ENCODE measurements around the gene LHPP.

Gene LHPP

DNA sequence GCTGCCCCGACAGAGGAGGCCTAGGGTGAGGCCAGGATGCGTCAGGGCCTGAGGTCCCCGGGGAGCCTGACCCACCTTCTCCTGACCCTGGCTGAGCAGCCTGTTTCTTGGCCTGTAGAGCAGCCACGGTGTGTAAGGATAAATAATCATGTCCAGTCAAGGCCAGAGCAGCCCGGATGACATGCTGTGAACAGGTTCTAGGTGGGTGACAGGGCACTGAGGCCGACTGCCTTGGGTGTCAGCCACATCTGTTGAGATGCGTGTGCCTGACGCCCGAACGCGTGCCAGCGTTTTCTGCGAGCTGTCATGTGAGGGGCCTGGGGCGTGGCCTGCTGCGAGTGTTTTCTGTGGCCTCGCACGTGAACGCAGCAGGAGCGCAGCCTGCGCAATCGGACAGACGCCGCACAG lies 164.2 kb downstream of the LHPP start:
- no peak for DNase-seq (ENCODE audit: low read depth)

DNA sequence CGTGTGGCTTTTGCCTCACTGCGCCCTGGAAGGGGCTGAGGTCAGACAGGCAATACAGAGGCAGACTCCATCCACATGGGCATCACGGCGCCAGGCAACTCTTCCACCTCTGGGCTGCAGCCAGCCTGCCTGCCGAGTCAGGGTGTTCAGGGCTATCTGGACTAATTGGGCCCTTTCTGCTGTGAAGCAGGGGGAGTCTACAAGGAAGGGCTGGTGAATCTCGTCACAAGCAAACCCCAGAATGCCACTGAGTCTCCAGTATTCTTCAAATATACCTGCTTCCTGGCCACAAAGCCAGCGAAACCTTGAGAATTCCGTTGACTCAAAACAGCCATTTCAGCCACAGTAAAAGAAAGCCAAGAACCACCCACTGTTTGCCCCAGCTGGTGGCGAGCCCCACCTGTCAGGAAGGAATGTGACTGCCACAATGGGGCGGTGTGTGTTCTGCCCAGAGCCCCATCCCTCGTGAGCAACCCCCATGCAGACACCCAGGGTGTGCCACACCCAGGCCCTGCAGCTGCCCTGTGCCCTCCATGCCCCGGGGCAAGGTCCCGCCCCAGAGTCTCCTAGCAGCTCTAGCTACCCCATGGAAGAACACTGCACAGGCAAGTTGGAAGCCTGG lies 165.2 kb downstream of the LHPP start:
- peak; percentile 41 for DNase-seq (ENCODE audit: low read depth)

DNA sequence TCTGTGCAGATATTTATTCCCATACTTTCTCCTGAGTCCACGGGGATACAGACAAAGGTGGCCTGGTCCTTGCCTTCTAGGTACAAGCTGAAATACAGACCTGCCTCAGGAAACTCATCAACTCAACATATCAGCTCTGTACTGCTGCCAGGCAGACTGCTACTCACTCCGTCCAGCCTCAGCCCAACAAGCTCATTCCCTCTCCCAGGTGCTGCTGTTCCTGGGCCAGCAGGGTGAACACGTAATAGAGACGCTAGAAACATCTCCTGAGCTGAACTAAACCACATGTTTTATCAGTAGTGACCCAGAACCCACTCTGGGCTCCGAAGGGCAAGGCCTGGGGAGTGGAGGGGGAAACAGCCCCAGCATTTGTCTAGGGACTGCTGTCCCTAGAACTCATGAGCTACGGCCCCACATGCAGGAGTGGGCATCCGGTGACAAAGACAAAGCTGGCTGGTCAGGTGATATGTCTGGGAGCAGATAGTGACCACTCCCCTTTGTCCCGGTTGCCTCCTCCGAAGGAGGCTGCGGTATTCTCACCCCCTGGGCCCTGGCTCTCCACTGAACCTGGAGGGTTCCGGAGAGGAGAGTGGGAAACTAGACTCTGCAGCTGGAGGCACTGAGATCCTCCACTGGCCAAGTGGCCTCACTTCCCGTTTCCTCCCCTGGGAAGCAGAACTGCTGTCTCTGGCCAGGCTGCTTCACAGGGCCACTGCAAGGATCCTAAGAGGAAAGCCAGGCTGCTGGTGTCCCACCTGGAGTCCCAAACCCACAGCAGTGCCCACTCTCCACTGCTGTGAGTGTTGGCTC lies 166.4 kb downstream of the LHPP start:
- DNase-seq (ENCODE audit: low read depth), result no peak

DNA sequence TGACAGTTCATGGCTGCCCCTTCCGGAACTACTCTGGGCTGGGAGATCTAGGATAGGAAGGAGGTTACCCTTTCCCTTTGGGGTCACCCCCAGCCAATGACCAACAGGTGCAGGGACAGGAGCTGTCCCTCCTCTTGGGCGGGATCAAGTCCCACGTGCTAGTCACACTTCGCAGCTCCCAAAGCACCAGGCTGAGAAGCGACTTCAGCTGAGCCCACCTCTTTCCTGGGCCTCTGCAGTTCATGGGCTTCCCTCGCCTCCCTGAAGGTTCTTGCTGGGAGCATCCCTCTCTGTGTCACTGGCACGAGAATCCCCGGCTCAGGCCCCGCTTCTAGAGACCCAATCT lies 167.0 kb downstream of the LHPP start:
- no peak for DNase-seq (ENCODE audit: low read depth)

DNA sequence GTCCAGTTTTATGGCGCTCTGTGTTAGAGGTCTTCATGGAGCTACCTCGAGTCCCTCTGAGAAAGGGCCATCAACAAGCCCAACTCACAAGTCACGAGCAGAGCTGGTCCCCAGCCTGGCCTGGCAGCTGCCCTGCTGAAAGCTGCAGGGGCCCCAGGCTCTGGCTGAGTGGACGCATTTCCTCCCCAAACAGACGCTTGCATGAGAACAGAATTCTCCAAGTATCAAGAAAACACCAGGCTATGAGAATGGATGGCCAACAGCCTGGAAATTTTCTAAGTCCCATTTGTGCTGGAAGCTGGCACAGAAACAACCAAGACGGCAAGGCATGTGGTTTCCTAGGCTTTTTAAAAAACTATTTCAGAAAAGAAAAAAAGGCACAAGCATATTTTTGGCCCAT lies 167.8 kb downstream of the LHPP start:
- no peak for DNase-seq (ENCODE audit: low read depth)

DNA sequence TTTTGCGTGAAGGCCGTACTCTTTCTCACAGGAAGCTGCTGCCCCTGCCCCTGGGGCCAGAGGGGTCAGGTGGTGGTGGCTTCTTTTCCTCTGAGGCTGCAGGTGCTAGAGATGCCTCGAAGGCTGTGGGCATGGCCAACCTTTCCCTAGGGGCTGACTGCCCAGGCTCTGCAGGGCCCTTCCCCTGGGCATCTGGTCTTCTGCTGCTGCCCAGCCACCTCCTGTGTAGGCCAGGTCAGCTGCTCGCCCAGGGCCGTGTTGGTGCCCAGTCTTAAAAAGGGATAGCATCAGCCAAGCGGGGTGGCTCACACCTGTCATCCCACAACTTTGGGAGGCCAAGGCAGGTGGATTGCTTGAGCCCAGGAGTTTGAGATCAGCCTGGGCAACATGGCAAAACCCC lies 168.2 kb downstream of the LHPP start:
- no peak for DNase-seq (ENCODE audit: low read depth)

DNA sequence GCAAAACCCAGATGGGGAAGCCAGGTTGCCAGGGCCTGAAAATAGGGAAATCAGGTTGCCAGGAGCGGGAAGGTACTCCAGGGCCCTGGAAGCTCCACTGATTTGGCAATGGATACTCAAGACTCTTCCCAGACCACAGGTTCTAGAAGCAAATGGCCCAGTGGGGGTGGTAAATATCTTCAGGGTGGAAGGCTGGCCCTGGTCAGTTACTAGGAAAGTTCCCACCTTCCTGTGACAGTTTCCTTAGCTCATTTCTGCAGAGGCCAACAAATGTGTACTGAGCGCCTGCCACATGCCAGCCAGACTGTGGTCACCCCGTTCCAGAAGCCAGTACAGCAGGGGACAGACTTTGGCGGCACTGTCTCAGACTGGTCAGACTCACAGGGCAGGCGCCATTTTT lies 168.9 kb downstream of the LHPP start:
- no peak for DNase-seq (ENCODE audit: low read depth)

DNA sequence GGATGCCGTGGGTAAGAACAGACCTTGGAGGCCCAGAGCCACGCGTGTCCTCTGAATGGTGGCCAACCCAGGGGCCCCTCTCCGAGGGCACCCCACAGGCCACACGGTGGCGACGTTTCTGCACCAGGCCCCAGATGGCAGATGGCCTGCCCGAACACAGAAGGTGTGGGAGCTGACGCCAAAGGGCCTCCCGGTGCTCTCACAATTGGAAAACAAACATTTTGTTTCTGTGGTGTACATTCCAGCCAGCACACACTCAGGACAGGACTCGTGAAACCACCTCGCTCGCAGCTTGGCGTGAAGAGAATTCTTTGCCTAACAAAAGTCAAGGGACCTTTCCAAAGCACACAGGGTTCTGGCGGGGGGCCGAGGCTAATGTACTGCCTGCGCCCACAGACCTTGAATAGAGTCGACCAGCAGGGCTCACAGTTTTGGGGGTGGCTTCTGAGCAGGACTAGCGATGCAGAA lies 170.5 kb downstream of the LHPP start:
- DNase-seq (ENCODE audit: low read depth), result no peak

DNA sequence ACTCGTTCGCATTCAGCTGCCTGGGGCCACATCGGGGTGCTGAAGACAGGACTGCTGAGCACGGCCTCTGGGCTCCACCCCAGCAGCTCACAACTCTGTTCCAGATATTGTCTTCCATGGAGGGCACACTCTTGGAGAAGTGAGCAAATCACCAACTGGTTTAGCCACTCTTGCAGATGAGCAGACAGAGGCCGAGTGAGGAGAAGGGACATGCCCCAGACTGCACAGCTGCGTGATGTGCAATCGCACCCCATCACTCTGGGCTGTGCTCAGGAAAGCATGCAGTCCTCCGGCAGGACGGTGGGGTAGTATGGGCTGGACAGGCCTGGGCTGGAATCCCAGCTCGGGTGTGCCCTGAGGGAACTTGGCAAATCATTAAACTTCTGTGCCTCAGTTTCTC lies 170.9 kb downstream of the LHPP start:
- no peak for DNase-seq (ENCODE audit: low read depth)

DNA sequence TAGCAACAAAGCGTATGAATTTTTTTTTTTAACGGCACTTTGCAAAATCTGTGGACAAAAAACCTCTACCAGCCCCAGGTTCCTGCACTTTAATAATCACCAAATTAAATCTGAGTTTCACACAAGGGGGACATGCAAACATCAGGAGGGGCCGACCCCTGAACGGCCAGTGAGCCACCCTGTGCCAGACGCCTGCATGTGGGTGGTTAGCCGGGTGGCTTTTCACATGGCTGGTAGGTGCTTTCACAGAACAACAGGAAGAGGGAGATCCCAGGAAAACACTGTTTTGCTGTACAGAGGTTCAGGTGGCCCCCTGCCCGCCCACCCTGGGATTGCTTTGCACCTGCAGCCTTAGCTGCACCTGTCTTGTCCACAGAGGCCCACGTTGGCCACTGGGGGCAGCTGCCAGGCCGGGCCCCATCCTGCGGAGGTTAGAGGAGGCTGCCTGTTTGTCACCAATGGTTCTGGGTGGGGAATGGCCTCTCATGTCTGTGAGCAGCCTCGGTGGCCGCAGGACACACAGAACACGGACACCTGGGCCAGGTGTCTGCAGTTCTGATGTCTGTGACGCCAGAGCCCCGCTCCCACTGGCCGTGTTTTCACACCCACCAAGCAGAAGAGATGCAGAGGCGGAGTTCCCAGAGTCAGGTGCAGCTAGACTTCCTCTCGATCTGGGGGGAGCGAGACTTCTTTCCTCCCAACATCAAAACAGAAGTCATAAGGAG lies 174.8 kb downstream of the LHPP start:
- DNase-seq (ENCODE audit: low read depth), result no peak

DNA sequence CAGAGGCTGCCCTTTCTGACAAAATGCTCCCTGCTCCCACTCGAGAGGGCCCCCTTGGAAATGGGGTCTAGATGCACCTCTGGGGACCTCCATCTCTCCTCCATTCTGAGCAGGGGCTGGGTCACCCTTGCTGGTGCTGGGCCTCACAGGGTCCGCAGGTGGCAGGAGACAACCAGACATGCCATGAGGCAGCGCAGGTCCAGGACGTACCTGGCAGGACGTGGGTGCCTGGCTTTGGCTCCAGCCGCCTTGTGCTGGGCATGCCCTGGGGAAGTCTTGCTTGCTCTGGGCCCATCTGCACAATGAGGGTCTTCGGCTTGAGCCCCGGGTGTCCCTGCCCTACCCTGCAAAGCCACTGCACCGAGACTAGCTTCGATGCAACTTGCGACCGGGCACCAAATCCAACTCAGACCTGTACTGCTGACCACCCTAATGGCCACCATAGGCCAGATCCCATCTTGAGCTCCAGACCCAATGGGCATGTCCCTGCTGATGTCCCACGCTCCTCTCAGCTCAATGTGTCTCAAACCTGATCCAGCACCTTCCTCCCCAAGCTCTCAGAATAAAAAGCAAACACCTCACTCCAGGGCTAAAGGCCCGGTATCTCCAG lies 175.6 kb downstream of the LHPP start:
- DNase-seq (ENCODE audit: low read depth), result no peak

DNA sequence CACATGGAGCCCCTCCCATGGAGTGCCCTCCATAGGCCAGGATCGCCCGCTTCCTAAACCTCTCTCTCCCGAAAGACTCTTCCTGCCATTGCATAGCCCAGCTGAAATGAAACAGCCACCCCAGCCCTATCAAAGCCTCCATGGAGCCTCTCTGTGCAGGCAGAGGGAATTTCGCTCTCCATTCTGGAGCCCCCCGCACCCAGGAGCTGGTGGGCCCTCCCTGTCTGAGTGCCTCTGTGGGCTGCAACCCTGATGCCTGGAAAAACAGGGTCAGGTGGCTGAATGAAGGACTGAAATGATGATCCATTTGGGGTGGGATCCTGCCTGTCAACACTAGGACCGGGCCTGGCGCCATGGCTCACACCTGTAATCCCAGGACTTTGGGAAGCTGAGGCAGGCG lies 176.1 kb downstream of the LHPP start:
- no peak for DNase-seq (ENCODE audit: low read depth)

DNA sequence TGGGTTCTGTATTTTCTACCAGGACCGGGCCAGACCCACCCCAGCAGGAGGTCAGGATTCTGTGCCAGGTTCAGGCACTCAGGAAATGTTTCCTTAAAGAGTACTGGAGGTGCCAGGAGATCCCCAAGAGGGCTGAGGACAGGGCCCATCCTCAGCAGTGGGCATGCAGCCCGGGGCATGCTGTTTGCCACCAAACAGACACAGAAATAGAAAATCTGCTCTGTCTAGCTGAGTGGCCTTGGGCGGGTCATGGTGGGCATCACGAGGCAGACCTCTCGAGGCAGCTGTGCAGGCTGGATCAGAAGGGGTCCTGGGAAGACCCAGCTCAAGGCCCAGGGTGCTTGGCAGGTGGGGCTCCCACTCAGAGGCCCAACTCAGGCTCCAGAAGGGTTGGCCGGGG lies 177.6 kb downstream of the LHPP start:
- no peak for DNase-seq (ENCODE audit: low read depth)

DNA sequence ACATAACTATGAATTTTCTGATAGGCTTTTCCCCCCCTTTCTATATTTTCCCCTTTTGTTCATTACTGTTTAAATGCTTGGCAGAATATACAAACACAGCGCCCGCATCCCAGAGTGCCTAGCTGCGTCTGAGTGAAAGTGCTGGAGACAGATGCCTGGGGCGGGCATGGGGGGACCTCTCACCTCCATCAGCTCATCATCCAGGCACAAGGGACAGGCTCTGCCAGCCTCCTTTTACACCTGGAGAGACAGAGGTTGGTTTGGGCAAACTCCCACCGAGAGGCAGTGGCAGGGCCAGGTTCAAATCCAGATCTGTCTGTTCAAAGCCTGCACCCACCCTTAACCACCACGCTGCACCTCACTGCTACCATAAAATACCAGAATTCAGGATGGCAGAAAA lies 178.0 kb downstream of the LHPP start:
- no peak for DNase-seq (ENCODE audit: low read depth)

DNA sequence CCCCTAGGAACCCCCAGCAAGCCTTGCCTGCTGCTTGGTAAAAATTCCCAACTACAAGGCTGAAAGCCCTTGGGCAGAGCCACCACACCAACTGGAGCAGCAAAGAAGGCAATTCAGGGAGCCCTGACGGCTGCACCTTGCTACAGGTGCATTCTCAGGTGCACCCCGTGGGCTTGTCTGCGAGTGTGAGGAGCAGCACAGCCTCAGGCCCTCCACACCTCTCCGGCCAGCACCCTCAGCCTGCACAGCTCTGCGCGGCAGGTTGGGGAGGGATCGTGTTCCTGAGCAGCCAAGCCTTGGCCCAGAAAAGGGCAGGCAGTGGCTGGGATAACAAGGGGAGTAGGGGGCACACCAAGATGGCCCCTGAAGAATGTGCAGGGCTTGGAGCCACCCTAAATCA lies 178.4 kb downstream of the LHPP start:
- no peak for DNase-seq (ENCODE audit: low read depth)

DNA sequence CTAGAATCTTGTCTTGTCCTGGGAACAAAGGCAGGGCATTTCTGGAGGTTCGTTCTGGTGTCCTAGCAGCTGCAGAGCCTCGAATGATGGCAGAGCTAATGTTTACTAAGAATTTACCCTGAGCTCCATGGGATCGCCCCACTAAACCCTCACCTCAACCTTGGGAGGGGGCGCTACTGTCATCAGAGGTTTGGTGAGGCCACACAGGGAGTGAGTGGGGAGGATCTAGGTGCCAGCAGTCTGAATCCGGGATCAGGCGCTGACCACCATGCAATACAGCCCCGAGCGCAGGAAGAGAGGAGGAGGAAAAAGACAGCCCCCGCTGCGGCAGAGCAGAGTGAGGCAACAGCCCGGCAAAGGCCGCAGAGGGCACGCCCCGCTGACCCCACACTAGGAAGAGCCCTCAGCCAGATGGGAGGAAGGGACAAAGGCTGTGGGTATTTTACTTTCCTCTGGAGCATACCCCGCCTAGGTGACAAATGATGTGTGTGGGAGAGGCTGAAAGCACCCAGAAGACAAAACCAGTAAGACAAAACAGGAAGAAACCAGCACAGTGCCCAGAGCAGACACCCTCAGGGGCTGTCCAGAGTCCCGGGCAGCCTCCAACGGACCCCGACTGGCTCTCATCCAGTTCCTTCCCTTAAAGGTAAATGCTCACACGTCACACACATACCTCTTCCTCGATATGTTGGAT lies 179.1 kb downstream of the LHPP start:
- DNase-seq (ENCODE audit: low read depth), result no peak

DNA sequence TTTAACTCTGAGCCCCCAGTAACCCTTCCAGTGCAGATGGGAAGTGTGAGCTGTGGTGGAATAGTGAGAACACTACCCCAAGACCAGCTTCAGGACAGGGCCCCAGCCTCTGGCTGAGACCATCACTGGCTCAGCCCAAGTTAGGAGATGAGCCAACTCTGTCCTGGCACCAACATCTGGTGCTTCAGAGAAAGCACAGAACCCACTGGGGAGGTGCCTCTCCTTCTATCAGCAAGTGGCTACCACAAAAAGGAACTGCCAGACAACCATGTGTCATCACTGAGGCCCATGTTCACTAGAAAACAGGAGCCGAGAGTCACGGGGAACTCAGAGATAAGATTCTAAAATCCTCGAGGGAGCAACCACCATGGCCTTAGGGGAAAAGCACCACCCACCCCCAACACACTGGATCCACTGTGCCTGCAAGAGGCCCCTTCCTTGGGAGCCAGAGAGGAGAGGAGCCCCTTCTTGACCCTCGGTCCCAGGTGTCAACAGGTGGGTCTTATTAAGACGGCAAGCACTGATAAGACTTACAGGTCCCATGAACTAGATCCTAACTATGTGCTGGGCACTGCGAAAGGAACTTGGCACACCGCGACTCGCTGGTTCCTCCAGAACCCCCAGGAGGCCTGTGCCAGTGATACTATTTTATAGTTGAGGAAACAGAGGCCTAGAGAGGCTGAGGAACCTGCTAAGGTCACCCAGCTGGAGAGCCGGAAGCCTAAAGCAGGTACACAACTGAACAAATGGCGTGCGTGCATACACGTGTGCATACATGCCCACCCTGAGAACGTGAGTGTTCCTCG lies 179.9 kb downstream of the LHPP start:
- no peak for DNase-seq (ENCODE audit: low read depth)

DNA sequence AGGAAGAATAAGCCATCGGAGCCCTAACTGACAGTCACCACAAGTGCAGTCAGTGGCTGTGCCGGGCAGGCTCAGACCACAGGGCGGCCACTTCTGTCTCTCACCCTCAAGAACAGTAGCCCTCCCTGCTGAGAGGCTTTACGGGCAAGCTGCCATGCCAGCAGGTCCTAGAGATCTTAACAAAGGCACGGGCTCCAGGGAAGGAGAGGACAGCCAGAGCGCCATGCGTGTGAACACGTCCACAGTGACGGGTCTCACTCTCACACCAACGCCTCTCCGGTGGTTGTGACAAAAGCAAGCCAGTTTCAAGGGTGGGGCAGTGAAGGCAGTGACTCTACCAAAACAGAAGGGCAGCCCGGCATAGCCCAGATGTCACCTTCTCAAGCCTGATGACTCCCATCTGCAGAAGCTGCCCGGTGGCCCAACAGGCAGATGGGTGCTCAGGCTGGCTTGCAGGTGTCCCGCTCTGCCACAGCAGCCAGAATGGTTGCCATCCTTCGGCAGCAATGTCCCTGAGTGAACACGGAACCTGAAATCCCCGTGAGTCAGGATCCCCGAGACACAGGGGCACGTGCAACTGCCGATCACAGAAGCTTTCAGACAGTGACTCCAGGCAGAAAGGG lies 180.6 kb downstream of the LHPP start:
- DNase-seq (ENCODE audit: low read depth), result no peak

DNA sequence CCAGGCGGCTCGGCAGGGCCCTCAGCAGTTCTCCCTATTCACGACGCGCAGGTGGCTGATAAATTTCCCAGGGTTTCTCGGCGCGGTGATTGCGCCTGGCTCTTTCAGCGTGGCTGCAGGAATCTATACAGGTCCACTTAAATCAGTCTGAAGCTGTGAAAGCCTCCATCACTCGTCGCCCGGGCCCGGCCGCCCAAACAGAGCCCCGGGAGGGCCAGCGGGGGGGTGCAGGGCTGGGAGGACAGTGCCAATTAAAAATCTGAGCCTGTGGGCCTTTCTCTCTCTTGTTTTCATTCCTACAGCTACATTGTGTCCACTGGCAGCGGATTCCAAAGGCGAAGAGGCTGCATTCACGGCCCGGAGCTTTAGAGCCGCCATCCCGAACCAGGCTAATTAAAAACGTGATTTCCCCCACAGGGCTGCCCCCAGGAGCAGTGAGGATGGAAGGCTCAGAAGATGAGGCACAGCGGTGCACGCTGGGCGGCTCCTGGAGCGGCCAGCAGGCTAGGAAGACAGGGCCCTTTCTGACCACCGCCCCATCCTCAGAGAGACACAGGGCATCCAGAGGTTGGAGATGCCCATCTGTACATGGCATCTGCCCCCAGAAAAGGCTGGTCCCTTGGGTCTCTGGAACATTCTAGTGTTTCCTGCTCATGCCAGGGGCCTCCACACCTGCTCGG lies 181.8 kb downstream of the LHPP start:
- DNase-seq (ENCODE audit: low read depth), result no peak

DNA sequence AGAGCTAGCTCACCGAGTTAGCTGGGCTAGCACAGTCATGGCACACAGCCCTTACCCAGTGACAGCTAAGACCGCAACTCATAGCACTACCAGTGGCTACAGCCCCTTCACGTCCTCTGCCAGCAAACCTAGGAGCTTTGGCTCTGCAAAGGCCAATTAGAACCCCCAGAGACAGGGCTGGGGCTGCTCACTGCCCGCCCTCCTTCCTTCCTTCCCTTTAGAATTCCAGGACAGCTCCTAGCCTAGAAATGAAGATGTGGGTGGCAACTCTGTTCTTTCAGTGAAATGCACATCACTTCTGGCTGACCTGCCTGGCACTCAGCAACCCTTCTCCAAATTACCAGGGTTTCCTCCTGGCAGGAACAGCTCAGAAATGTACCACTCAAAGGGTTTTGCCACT lies 182.6 kb downstream of the LHPP start:
- DNase-seq (ENCODE audit: low read depth), result no peak
